Keratinocyte (primary cell): ENCODE results near the gene POU6F2. TPM values are rescaled to one million over a fixed set of nuclear protein-coding genes. Genes with fewer than 3 reads are reported as not detected.
A peak's percentile ranks its signal among the peaks of the same experiment; 100 is the strongest.

Experiments
- DNase-seq: peaks from one replicate; pipeline ENCODE4 v3.0.0-alpha.2; 2011; ENCODE audit warnings: low read depth, missing footprints, low spot score
- FAIRE-seq: peaks from 2 replicates; lab custom pipeline; 2011; peaks lifted over from hg19 to GRCh38; lab: Jason Lieb, UNC
- H2AFZ ChIP-seq: 2 replicates; pipeline ENCODE4 v1.6.0; 2012; ENCODE audit warnings: low read length, control low read depth, inconsistent platforms; ENCODE audit not compliant: control insufficient read depth
- H3K27ac ChIP-seq: 2 replicates; pipeline ENCODE4 v1.5.1; 2011; ENCODE audit warnings: low read length; ENCODE audit not compliant: control insufficient read depth, insufficient read depth
- H3K27me3 ChIP-seq: 3 replicates; pipeline ENCODE4 v1.6.0; 2011; ENCODE audit warnings: low read length; ENCODE audit not compliant: control insufficient read depth, insufficient read depth; ENCODE audit errors: extremely low read depth
- H3K36me3 ChIP-seq, 2 experiments: 2 replicates in 1 of 2; 3 replicates in 1 of 2; pipeline ENCODE4 v1.5.1; 2011; ENCODE audit warnings: low read length in 2 of 2, mild to moderate bottlenecking in 1 of 2; ENCODE audit not compliant: control insufficient read depth in 2 of 2, insufficient read depth in 2 of 2; ENCODE audit errors: extremely low read depth in 1 of 2
- H3K4me1 ChIP-seq: 3 replicates; pipeline ENCODE4 v1.5.1; 2011; ENCODE audit warnings: low read length; ENCODE audit not compliant: control insufficient read depth, insufficient read depth; ENCODE audit errors: extremely low read depth
- H3K4me2 ChIP-seq: 3 replicates; pipeline ENCODE4 v1.6.0; 2011; ENCODE audit warnings: low read depth, low read length; ENCODE audit not compliant: control insufficient read depth, insufficient read depth; ENCODE audit errors: extremely low read depth
- H3K4me3 ChIP-seq, 3 experiments: fragments of 200-600 bp in 1 of 3; sonication (generic) in 1 of 3; 2 replicates in 2 of 3; 3 replicates in 1 of 3; pipeline ENCODE4 v1.5.1; 2011 to 2016; ENCODE audit warnings: low read length in 3 of 3, mild to moderate bottlenecking in 3 of 3, control low read depth in 2 of 3, inconsistent platforms in 1 of 3, low read depth in 1 of 3, mixed read lengths in 1 of 3, mixed run types in 1 of 3, moderate library complexity in 1 of 3; ENCODE audit not compliant: control insufficient read depth in 2 of 3, insufficient read depth in 2 of 3; ENCODE audit errors: extremely low read depth in 1 of 3
- H3K79me2 ChIP-seq: 2 replicates; pipeline ENCODE4 v1.6.0; 2012; ENCODE audit warnings: low read length; ENCODE audit not compliant: control insufficient read depth, insufficient read depth
- H3K9ac ChIP-seq: 3 replicates; pipeline ENCODE4 v1.6.0; 2011; ENCODE audit warnings: low read length; ENCODE audit not compliant: control insufficient read depth, insufficient read depth; ENCODE audit errors: extremely low read depth
- H3K9me1 ChIP-seq: 3 replicates; pipeline ENCODE4 v1.6.0; 2011; ENCODE audit warnings: low read length; ENCODE audit not compliant: control insufficient read depth, insufficient read depth; ENCODE audit errors: extremely low read depth
- H3K9me3 ChIP-seq: 2 replicates; pipeline ENCODE4 v1.5.1; 2012; ENCODE audit warnings: low read depth, low read length; ENCODE audit not compliant: control insufficient read depth
- H4K20me1 ChIP-seq: 3 replicates; pipeline ENCODE4 v1.6.0; 2011; ENCODE audit warnings: low read length; ENCODE audit not compliant: control insufficient read depth, insufficient read depth; ENCODE audit errors: extremely low read depth
- CTCF ChIP-seq, 3 experiments: IDR thresholded peaks in 1 of 3; conservative IDR thresholded peaks in 1 of 3; optimal IDR thresholded peaks in 1 of 3; 2 replicates in 2 of 3; 3 replicates in 1 of 3; pipeline versions ENCODE3 to v1.5.1; 2011; ENCODE audit warnings: low read length in 3 of 3, mild to moderate bottlenecking in 3 of 3, moderate library complexity in 2 of 3, control low read depth in 1 of 3, inconsistent platforms in 1 of 3; ENCODE audit not compliant: insufficient read depth in 2 of 3; ENCODE audit errors: extremely low read depth in 1 of 3
- EZH2 ChIP-seq: IDR thresholded peaks from one replicate; pipeline ENCODE4 v1.6.1; 2012; ENCODE audit warnings: inconsistent platforms, mild to moderate bottlenecking, low read length, moderate library complexity
- dilution Hi-C: fragments of 300-500 bp; cut with MboI; formaldehyde crosslinking; loops from one replicate; pipeline ENCODE4 v1.7.0; 2020; ENCODE audit warnings: low sequenced_read_pairs; ENCODE audit not compliant: extremely low pct_ligation_motif_present
- polyA plus RNA-seq, 5 experiments: library from polyadenylated mRNA; depleted of rRNA in 3 of 5; stranded (reverse) in 3 of 5; stranded (forward) in 1 of 5; unstranded in 1 of 5; fragments of >200 nt; gene quantifications; 1 replicate in 1 of 5; 2 replicates in 3 of 5; 3 replicates in 1 of 5; pipeline versions ENCODE4 v1.2.1 to v1.2.3, GENCODE V29; 2011 to 2012; ENCODE audit warnings: missing spikeins in 2 of 5, low read depth in 1 of 5, low replicate concordance in 1 of 5

Gene POU6F2
- polyA plus RNA-seq, 1 donor (not counting 4 experiments of a cell fraction or from before 2014, with no cell fraction given): not detected

- no peak for DNase-seq
- H3K27me3 ChIP-seq: peaks cover 5% of the 10 kb centered on the region
- no peak overlapping the region for H3K4me3 ChIP-seq
- no peaks in the 10 kb centered on the region for H3K9me3 ChIP-seq
- no peak overlapping the region for H2AFZ ChIP-seq
- H3K9me1 ChIP-seq: no peaks in the 10 kb centered on the region
- H3K79me2 ChIP-seq: no peaks in the 10 kb centered on the region
- dilution Hi-C loops: no loop called here
- H3K4me2 ChIP-seq: no peak overlapping the region
- H3K27ac ChIP-seq: no peak overlapping the region
- H3K36me3 ChIP-seq: no peaks in the 10 kb centered on the region
- H3K4me1 ChIP-seq: peaks cover 4% of the 10 kb centered on the region
- no peak overlapping the region for H3K9ac ChIP-seq
- no peak for TF ChIP-seq EZH2
- TF ChIP-seq CTCF (optimal IDR thresholded peaks at IDR 0.05 in 1 of 3, IDR thresholded peaks at IDR 0.05 in 1 of 3, conservative IDR thresholded peaks at IDR 0.05 in 1 of 3; ENCODE audit: extremely low read depth in 1 of 3, insufficient read depth in 2 of 3, low read length in 3 of 3): no peak
- H4K20me1 ChIP-seq: no peaks in the 10 kb centered on the region
- FAIRE-seq: no peak
Measured at GRCh38 chr7:39507866-39508551, 530.3 kb downstream of the POU6F2 start.

- Histone ChIP-seq H3K9ac (no peak overlapping the region), H3K36me3 (no peaks in the 10 kb centered on the region), H3K79me2 (no peaks in the 10 kb centered on the region), H3K4me1 (peaks cover 4% of the 10 kb centered on the region), H3K4me3 (no peak overlapping the region), H3K27me3 (peaks cover 5% of the 10 kb centered on the region), H3K9me1 (no peaks in the 10 kb centered on the region), H3K27ac (no peak overlapping the region), H3K4me2 (peak overlapping the region; percentile 20), H4K20me1 (no peaks in the 10 kb centered on the region), H2AFZ (no peak overlapping the region), H3K9me3 (no peaks in the 10 kb centered on the region)
- dilution Hi-C loops: no loop called here
- FAIRE-seq: no peak
- no peak for DNase-seq
- TF ChIP-seq CTCF (optimal IDR thresholded peaks at IDR 0.05 in 1 of 3, IDR thresholded peaks at IDR 0.05 in 1 of 3, conservative IDR thresholded peaks at IDR 0.05 in 1 of 3; ENCODE audit: extremely low read depth in 1 of 3, insufficient read depth in 2 of 3, low read length in 3 of 3) (no peak), EZH2 (no peak)
Measured at GRCh38 chr7:39509436-39509835, 531.7 kb downstream of the POU6F2 start.
